Right lobe of liver (tissue), 6 donors: ENCODE measurements around the gene RASL12. TPM values are rescaled to one million over a fixed set of nuclear protein-coding genes. Genes with fewer than 3 reads are reported as not detected.

Source experiments
- ATAC-seq, 4 donors: fragments of 200-7000 bp; cut with Tn5 transposase; one replicate each; pipeline ENCODE4 v1.9.1; 2020; ENCODE audit warnings: mild to moderate bottlenecking in 4 of 4, moderate library complexity in 4 of 4
- DNase-seq, 3 donors: peaks; one replicate each; pipeline ENCODE4 v3.0.0-alpha.2; 2020
- H3K27ac ChIP-seq, 3 donors: fragments of 200-600 bp; one replicate each; pipeline ENCODE4 v1.8.0; 2022
- H3K27me3 ChIP-seq, 2 donors: fragments of 200-600 bp; one replicate each; pipeline ENCODE4 v1.8.0; 2022
- H3K36me3 ChIP-seq, 4 donors: fragments of 200-600 bp; sonication (generic) in 1 of 4; one replicate each; pipeline versions ENCODE4 v1.5.1 to v1.8.0; 2017 to 2022; ENCODE audit warnings: control low read depth in 1 of 4
- H3K4me1 ChIP-seq, 4 donors: fragments of 200-600 bp; sonication (generic) in 1 of 4; one replicate each; pipeline versions ENCODE4 v1.5.1 to v1.8.0; 2017 to 2022; ENCODE audit warnings: control low read depth in 1 of 4
- H3K4me3 ChIP-seq, 3 donors: fragments of 200-600 bp; one replicate each; pipeline ENCODE4 v1.8.0; 2022
- H3K9me3 ChIP-seq, 4 donors: fragments of 200-600 bp; sonication (generic) in 1 of 4; one replicate each; pipeline versions ENCODE4 v1.5.1 to v1.8.0; 2017 to 2022; ENCODE audit warnings: control low read depth in 1 of 4
- POLR2A ChIP-seq: fragments of 450-650 bp; IDR thresholded peaks from one replicate; pipeline ENCODE4 v1.6.1; 2017; ENCODE audit warnings: antibody characterized with exemption, mild to moderate bottlenecking
- WGBS: methylation state at CpG from one replicate; pipeline ENCODE4 v1.1.6; 2018; ENCODE audit warnings: low coverage, low lambda C conversion rate; ENCODE audit not compliant: insufficient coverage; ENCODE audit errors: missing lambda C conversion rate; 5-methylcytosine and 5-hydroxymethylcytosine counted together
- intact Hi-C, 2 donors: fragments of 100-400 bp; cut with DNase I; formaldehyde crosslinking; loops; one replicate each; pipeline versions ENCODE4 v1.11.2 to v1.14.1; 2022
- total RNA-seq, 6 experiments: library from RNA; depleted of rRNA in 2 of 6; stranded (reverse); fragments of >200 nt in 2 of 6; fragmentation: NEBNext Ultra II Directional in 3 of 6; extraction: Animal tissue kit (Norgen Biotek cat#: 25700) in 3 of 6; gene quantifications; one replicate each; pipeline versions ENCODE4 v1.1.0 to v1.2.4, GENCODE V29; 2016 to 2023
- TF ChIP-seq, protein P1 (sequence below), 4 donors: fragments of 200-600 bp in 3 of 4; fragments of 450-650 bp in 1 of 4; IDR thresholded peaks; one replicate each; pipeline versions ENCODE4 v1.5.1 to v1.8.0; 2016 to 2022; ENCODE audit warnings: antibody characterized with exemption in 4 of 4, mild to moderate bottlenecking in 2 of 4
- donor health status: DM: no; HTN: yes; CAD: no.
- donor health status: DM: no; HTN: no; CAD: no.
- donor health status: DM: no; HTN: no; CAD: no.
- donor health status: DM: no; HTN: yes; CAD: no.
- donor health status: DM: no; HTN: yes; CAD: no.

RASL12 gene
- total RNA-seq, 6 experiments from 2014 or later: 0.07 to 1.5 (median 0.24) TPM

- intact Hi-C loops: loop anchor here (5.0 kb wide), 2 partner anchors 46 to 51 kb away; no protein-coding TSS in a partner anchor
- H3K27me3 ChIP-seq: no peaks in the 10 kb centered on the region
- TF ChIP-seq POLR2A: no peak
- TF ChIP-seq, protein P1, sequence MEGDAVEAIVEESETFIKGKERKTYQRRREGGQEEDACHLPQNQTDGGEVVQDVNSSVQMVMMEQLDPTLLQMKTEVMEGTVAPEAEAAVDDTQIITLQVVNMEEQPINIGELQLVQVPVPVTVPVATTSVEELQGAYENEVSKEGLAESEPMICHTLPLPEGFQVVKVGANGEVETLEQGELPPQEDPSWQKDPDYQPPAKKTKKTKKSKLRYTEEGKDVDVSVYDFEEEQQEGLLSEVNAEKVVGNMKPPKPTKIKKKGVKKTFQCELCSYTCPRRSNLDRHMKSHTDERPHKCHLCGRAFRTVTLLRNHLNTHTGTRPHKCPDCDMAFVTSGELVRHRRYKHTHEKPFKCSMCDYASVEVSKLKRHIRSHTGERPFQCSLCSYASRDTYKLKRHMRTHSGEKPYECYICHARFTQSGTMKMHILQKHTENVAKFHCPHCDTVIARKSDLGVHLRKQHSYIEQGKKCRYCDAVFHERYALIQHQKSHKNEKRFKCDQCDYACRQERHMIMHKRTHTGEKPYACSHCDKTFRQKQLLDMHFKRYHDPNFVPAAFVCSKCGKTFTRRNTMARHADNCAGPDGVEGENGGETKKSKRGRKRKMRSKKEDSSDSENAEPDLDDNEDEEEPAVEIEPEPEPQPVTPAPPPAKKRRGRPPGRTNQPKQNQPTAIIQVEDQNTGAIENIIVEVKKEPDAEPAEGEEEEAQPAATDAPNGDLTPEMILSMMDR (IDR thresholded peaks at IDR 0.05): no peak
- ATAC-seq (no peak), DNase-seq (no peak)
- H3K4me1 ChIP-seq: peaks cover 0 to 18% (median 3%) of the 10 kb centered on the region in 4 donors
- no peak overlapping the region for H3K4me3 ChIP-seq
- no peak overlapping the region for H3K27ac ChIP-seq
- WGBS: no CpG with 5 or more reads among the region's 2 CpGs
- H3K36me3 ChIP-seq: no peaks in the 10 kb centered on the region
- H3K9me3 ChIP-seq: no peaks in the 10 kb centered on the region
Observed at GRCh38 chr15:65051266-65051665, 16.5 kb downstream of the RASL12 start.

GRCh38 chr15:65050270-65050669, 17.5 kb downstream of the RASL12 start:
- TF ChIP-seq POLR2A: no peak
- TF ChIP-seq, protein P1 (IDR thresholded peaks at IDR 0.05): no peak
- Histone ChIP-seq H3K4me1 (peaks cover 0 to 16% (median under 1%) of the 10 kb centered on the region in 4 donors), H3K9me3 (no peaks in the 10 kb centered on the region), H3K27ac (no peak overlapping the region), H3K4me3 (no peak overlapping the region), H3K27me3 (no peaks in the 10 kb centered on the region), H3K36me3 (no peaks in the 10 kb centered on the region)
- DNase-seq (no peak), ATAC-seq (no peak)
- intact Hi-C loops: loop anchor here (5.0 kb wide), 2 partner anchors 47 to 52 kb away; no protein-coding TSS in a partner anchor
- 66% methylated on average over 3 of the region's 4 CpGs for WGBS

DNA sequence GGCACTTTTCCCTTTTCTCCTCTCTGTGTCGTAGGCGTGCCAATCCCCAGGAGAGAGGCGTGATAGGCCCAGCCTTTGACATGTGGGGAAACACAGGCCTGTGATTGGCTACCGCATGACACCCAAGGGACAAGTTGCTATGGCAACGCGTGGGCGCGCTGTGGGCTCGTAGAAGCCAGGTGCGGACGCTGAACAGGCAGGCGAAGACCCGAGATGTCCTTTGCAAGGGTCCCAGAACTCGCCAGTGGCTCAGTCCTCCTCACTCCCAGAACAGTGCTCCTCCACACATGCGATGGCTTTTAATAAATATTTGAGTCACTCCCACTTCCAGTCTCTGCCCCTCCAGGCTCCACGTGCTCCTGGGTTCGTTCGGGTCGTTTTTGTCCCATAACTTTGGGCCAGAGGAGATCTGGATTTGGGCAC, 18.4 kb downstream of the RASL12 start:
- DNase-seq: peak; percentile 70 to 81 (median 76)
- H3K36me3 ChIP-seq: no peaks in the 10 kb centered on the region
- no peaks in the 10 kb centered on the region for H3K9me3 ChIP-seq
- TF ChIP-seq, protein P1 (IDR thresholded peaks at IDR 0.05): no peak
- TF ChIP-seq POLR2A: no peak
- WGBS: 24% methylated on average over 6 of the region's 19 CpGs
- intact Hi-C loops: no loop called here
- H3K27me3 ChIP-seq: no peaks in the 10 kb centered on the region
- peaks cover 0 to 15% (median 5%) of the 10 kb centered on the region in 4 donors for H3K4me1 ChIP-seq
- ATAC-seq: peak; percentile 21 to 47 (median 30)
- H3K4me3 ChIP-seq: peak overlapping the region in 1 of 3 donors; percentile 22
- no peak overlapping the region for H3K27ac ChIP-seq

GRCh38 chr15:65048241-65048640, 19.6 kb downstream of the RASL12 start:
- no peak overlapping the region for H3K27ac ChIP-seq
- no peaks in the 10 kb centered on the region for H3K36me3 ChIP-seq
- DNase-seq (no peak), ATAC-seq (no peak)
- peaks cover 0 to 24% (median 10%) of the 10 kb centered on the region in 4 donors for H3K4me1 ChIP-seq
- intact Hi-C loops: no loop called here
- H3K27me3 ChIP-seq: no peaks in the 10 kb centered on the region
- H3K9me3 ChIP-seq: no peaks in the 10 kb centered on the region
- TF ChIP-seq, protein P1 (IDR thresholded peaks at IDR 0.05): no peak
- no peak for TF ChIP-seq POLR2A
- 54% methylated on average over 2 of the region's 2 CpGs for WGBS
- no peak overlapping the region for H3K4me3 ChIP-seq
